HUES48 (cell line): ENCODE results near the gene NUBP2.

Experiments
- H3K27ac ChIP-seq: one replicate; pipeline ENCODE4 v1.7.0; 2013; ENCODE audit warnings: low read depth, low read length, inconsistent platforms
- H3K27me3 ChIP-seq: 2 replicates; pipeline ENCODE4 v1.6.1; 2013; ENCODE audit warnings: mild to moderate bottlenecking, low read length; ENCODE audit not compliant: control insufficient read depth, insufficient read depth
- H3K36me3 ChIP-seq: 2 replicates; pipeline ENCODE4 v1.6.1; 2013; ENCODE audit warnings: low read length; ENCODE audit not compliant: control insufficient read depth, insufficient read depth
- H3K4me1 ChIP-seq: 2 replicates; pipeline ENCODE4 v1.6.1; 2013; ENCODE audit warnings: mild to moderate bottlenecking, low read length; ENCODE audit not compliant: control insufficient read depth, insufficient read depth
- H3K4me3 ChIP-seq: 2 replicates; pipeline ENCODE4 v1.5.1; 2013; ENCODE audit warnings: mild to moderate bottlenecking, low read depth, low read length
- H3K9ac ChIP-seq: 2 replicates; pipeline ENCODE4 v1.6.1; 2013; ENCODE audit warnings: mild to moderate bottlenecking, low read depth, low read length, moderate library complexity
- H3K9me3 ChIP-seq: 2 replicates; pipeline ENCODE4 v1.6.1; 2013; ENCODE audit warnings: low read length; ENCODE audit not compliant: control insufficient read depth, insufficient read depth

NUBP2 gene

DNA sequence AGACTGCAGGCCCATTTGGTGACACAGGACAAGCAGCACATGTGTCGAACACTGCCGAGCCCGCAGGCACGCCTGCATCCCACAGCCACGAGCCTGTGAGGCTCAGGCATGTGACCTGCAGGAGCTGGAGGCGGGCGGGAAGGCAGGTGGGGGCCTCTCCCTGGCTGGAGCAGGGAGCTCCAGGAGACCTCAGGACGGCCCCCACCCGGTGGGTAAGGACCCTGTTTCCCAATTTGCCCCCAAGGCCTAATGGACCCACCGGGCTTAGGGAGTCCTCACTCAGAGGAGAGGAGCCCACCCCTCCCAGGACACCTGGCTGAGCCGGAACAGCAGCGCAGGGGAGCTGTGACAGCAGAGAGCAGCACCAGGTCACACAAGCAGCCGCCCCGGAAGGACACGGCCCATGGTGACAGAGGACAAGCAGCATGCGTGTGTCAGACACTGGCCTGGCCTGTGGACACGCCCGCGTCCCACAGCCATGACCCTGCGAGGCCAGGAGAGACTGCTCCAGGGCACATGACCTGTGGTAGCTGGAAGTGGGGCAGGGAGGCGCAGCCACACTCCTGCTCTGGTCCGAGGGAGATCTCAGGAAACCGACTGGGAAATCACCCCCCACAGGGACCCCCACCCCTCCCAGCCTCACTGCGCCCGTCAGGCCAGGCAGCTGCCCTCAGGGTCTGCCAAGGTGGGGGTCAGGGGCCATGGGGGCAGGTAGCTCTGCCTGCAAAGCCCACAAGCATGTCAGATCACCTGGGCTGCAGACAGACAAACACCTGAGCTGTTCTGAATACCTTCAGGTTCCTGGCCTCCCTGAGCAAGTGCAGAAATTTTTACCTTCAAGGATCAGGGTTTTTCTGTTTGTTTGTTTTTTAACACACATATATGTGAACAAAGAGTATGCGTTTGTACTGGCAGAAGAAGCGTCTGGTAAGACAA, 2.8 kb upstream of the NUBP2 start:
- Histone ChIP-seq H3K4me1 (peaks cover 4% of the 10 kb centered on the region; the same call in 1 of the 2 replicates), H3K9ac (no peak overlapping the region), H3K9me3 (no peaks in the 10 kb centered on the region), H3K27ac (no peak overlapping the region), H3K27me3 (no peaks in the 10 kb centered on the region), H3K4me3 (no peak overlapping the region), H3K36me3 (peaks cover 33% of the 10 kb centered on the region)

DNA sequence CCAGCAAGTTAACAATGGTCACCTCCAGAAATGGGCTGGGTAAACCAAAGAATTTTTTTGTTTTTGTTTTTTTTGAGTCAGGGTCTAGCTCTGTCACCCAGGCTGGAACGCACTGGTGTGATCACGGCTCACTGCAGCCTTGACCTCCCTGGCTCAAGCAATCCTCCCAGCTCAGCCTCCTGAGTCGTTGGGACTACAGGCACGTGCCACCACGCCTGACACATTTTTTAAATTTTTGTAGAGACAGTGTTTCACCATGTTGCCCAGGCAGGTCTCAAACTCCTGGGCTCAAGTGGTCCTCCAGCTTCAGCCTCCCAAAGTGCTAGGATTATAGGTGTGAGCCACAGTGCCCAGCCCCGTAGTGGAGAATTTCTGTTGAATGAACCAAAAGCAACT, 2.1 kb upstream of the NUBP2 start:
- peaks cover 28% of the 10 kb centered on the region for H3K36me3 ChIP-seq

DNA sequence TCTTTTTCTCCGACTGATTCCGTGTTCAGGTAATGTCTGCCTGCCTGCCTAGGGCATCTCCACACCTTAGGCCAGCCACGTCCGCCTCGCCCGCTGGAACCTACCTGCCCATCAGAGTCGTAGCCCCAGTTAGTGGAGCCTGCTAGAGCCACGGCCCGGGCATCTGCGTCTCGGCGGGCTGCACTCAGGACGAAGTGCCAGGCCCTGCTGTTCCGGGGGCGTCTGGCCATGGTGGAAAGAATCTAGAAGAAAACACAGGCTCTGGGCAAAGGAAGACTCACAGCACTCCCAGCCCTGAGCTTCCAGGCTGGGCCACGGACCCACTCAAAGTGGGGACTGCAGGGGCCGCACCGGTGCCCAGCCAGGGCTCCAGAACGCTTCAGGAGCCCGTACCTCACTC, 1.5 kb upstream of the NUBP2 start:
- no peaks in the 10 kb centered on the region for H3K27me3 ChIP-seq
- H3K9ac ChIP-seq = peak overlapping the region; percentile 65; the same call in 1 of the 2 replicates
- no peaks in the 10 kb centered on the region for H3K9me3 ChIP-seq
- H3K36me3 ChIP-seq = peaks cover 24% of the 10 kb centered on the region; the same call in 1 of the 2 replicates
- peaks cover 4% of the 10 kb centered on the region; the same call in 1 of the 2 replicates for H3K4me1 ChIP-seq
- peak overlapping the region; percentile 79 for H3K4me3 ChIP-seq
- H3K27ac ChIP-seq = peak overlapping the region; percentile 77

More for the DNA sequence above, 2.1 kb upstream of the NUBP2 start:
- Histone ChIP-seq H3K9ac (no peak overlapping the region), H3K4me3 (peak overlapping the region; percentile 79; the same call in 1 of the 2 replicates), H3K27ac (no peak overlapping the region), H3K27me3 (no peaks in the 10 kb centered on the region), H3K4me1 (peaks cover 4% of the 10 kb centered on the region; the same call in 1 of the 2 replicates), H3K9me3 (no peaks in the 10 kb centered on the region)

DNA sequence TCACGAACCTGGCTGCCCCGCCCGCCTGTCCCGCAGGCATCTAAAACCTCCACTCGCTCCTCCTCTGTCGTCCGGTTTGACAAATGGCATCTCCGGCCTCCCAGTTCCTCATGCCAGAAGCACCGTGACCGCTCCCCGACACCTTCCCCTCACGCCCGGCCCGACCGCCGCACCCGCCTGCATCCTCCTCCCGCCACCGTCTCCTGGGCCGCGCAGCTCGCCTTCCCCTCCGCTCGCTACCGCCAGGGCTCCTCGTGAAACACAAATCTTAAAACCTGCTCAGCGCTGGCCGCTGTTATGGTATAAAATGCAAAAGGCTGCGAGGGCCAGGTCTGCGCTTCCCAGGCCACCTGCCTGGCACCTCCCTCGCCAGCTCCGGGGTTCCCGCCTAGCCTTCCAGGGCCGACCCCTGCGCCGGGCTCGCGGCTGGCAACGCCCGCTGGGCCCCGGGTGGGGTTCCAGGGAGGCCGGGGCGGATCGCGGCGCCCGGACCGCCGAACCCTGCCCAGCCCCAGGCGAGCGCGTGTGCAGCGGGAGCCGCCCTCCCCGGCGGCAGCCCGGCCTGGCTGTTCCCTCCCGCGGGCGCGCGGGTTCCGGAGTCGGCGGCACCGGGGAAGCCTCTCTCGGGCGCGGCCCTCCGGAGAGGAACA, 877 bp upstream of the NUBP2 start:
- no peaks in the 10 kb centered on the region for H3K27me3 ChIP-seq
- H3K4me1 ChIP-seq = peaks cover 4% of the 10 kb centered on the region; the same call in 1 of the 2 replicates
- H3K9ac ChIP-seq = peak overlapping the region; percentile 65; the same call in 1 of the 2 replicates
- no peaks in the 10 kb centered on the region for H3K9me3 ChIP-seq
- H3K36me3 ChIP-seq = peaks cover 20% of the 10 kb centered on the region
- peak overlapping the region; percentile 77 for H3K27ac ChIP-seq
- peak overlapping the region; percentile 79 for H3K4me3 ChIP-seq

DNA sequence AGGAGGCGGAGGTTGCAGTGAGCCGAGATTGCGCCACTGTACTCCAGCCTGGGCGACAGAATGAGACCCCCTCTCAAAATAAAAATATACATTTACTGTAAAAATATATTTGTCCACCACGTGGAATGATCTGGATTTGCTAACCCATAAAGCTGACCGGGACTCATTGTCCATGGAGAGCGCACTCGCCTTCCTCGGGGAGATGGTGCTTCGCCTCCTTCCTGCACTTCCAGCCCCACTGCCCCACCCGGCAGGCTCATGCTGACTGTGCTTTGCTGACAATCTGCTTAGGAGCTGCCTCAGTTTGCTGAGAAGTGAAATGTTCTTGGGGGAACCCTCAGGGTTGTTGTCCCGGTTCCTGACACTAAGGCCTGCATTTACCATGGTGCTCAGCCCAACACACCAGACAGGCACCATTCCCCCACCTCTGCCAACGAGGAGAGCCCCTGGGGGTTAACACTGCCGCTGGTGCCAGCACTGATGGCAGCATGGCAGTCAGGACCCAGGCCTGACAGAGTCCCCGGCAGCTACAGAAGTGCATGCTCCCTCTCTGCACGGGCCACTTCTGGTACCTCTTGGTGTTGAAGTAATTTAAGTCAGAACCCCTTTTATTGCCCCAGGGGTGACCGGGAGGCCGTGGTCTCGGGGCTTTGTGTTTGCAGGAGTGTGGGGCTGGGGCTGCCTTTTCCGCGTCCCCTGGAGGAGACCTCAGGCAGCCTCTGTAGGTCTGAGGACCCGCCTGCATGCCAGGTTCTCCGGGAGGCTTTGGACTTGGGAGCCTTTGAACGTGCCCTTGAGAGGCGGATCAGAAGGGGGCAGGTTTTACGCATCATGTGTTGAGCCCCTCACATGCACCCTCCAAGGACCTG, 2.5 kb downstream of the NUBP2 start:
- Histone ChIP-seq H3K27ac (no peak overlapping the region), H3K9ac (no peak overlapping the region), H3K36me3 (peaks cover 25% of the 10 kb centered on the region), H3K4me1 (peaks cover 4% of the 10 kb centered on the region; the same call in 1 of the 2 replicates), H3K9me3 (no peaks in the 10 kb centered on the region), H3K4me3 (no peak overlapping the region), H3K27me3 (no peaks in the 10 kb centered on the region)

DNA sequence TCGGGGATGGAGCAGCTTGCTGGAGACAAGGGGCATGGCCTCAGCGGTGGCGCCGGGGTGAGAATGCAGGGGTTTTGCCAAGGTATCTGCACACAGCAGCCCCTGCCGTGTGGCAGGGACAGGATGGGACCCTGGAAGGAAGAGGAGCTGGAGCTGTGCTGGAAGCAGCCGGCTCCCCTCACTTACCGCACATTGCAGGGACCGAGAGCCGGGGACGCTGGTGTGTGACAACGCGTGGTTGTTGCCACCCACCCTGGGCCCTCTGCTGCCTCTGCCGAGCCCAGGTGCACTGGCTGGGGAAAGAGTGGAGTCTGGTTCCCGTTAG, 3.0 kb downstream of the NUBP2 start:
- Histone ChIP-seq H3K9ac (no peak overlapping the region), H3K27ac (no peak overlapping the region), H3K4me1 (peaks cover 4% of the 10 kb centered on the region; the same call in 1 of the 2 replicates)

DNA sequence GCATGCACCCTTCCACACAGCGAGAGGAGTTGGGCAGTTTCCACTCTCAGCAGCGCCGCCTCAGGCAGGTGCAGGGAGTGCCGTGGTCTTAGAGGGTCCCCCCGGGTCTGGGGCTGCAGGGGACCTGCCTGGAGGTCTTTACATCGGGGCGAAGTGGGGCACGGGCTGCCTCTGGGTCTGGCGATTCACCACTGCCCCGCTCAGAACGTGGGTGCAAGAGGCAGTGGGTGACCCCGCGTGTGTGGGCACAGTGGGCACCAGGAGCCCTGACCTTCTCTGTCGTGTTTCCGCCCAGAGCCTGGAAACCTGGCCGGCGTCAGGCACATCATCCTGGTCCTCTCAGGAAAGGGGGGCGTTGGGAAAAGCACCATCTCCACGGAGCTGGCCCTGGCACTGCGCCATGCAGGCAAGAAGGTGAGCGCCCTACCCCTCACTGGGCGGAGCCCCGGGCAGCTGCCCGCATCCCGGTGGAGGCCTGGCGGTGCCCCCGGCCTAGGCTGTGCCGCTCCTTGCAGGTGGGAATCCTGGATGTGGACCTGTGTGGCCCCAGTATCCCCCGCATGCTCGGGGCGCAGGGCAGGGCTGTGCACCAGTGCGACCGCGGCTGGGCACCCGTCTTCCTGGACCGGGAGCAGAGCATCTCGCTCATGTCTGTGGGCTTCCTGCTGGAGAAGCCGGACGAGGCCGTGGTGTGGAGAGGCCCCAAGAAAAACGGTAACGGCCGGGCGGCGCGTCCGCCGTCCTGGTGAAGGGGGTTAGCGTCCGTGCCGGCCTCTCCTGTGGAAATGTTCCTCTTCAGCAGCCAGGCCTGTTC, 3.7 kb downstream of the NUBP2 start:
- H3K4me1 ChIP-seq = peaks cover 2% of the 10 kb centered on the region; the same call in 1 of the 2 replicates
- H3K9me3 ChIP-seq = no peaks in the 10 kb centered on the region
- H3K36me3 ChIP-seq = peaks cover 18% of the 10 kb centered on the region
- no peak overlapping the region for H3K4me3 ChIP-seq
- no peak overlapping the region for H3K9ac ChIP-seq
- no peak overlapping the region for H3K27ac ChIP-seq
- H3K27me3 ChIP-seq = no peaks in the 10 kb centered on the region

More for the DNA sequence above, 3.0 kb downstream of the NUBP2 start:
- Histone ChIP-seq H3K36me3 (peaks cover 21% of the 10 kb centered on the region), H3K9me3 (no peaks in the 10 kb centered on the region), H3K4me3 (no peak overlapping the region), H3K27me3 (no peaks in the 10 kb centered on the region)

DNA sequence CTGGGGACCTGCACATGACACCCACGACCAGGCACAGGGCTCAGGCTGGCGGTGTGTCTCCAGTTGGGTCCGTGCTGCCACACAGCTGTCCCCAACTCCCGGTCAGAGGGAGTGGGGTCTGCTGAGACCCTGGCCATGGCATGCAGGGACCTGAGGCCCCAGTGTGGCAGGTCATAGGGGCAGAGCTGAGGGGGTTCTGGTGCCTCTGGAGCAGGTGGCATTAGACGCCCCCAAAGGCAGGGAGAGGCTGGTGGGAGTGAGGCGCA, 4.2 kb downstream of the NUBP2 start:
- no peaks in the 10 kb centered on the region for H3K4me1 ChIP-seq
- H3K27me3 ChIP-seq = no peaks in the 10 kb centered on the region
- H3K9ac ChIP-seq = no peak overlapping the region
- no peak overlapping the region for H3K27ac ChIP-seq
- H3K36me3 ChIP-seq = peaks cover 18% of the 10 kb centered on the region
- no peak overlapping the region for H3K4me3 ChIP-seq
- H3K9me3 ChIP-seq = no peaks in the 10 kb centered on the region

DNA sequence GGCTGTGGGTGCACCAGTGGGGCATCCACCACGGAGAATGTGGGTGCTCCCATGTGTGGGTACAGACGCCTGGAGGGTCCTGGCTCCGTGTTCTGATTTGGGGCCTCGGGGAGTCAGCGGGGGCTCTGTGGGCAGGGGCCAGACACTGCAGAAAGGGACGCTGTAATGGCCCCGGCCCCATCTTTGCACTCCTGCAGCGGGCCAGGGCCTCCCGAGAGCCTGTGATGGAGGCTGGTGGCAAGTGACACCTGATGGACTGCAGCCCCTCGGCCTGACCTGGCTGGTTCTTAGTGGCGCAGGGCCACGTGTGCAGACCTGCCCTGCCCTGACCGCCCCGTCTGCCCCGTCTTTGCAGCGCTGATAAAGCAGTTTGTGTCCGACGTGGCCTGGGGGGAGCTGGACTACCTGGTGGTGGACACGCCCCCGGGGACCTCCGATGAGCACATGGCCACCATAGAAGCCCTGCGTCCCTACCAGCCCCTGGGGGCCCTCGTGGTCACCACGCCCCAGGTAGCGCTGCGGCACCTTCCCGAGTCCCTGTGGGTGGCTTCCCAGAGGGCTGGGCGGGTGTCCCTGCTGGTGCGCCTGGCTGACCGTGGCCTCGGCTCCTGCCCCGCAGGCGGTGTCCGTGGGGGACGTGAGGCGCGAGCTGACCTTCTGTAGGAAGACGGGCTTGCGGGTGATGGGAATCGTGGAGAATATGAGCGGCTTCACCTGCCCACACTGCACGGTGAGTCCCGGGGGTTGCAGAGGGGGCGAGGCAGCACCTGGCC, 4.7 kb downstream of the NUBP2 start:
- Histone ChIP-seq H3K36me3 (peaks cover 18% of the 10 kb centered on the region), H3K27me3 (no peaks in the 10 kb centered on the region), H3K9me3 (no peaks in the 10 kb centered on the region), H3K4me1 (no peaks in the 10 kb centered on the region), H3K4me3 (no peak overlapping the region), H3K27ac (no peak overlapping the region), H3K9ac (no peak overlapping the region)
